Parathyroid adenoma (tissue), 2 donors: ENCODE results near the gene KCTD17.

ENCODE experiments used
- H2AFZ ChIP-seq: fragments of 300-600 bp; sonication (generic); one replicate; pipeline ENCODE4 v1.7.0; 2017; ENCODE audit warnings: antibody characterized with exemption, mild to moderate bottlenecking
- H3K27ac ChIP-seq: fragments of 300-600 bp; sonication (generic); one replicate; pipeline ENCODE4 v1.7.0; 2017
- H3K27me3 ChIP-seq: fragments of 300-600 bp; sonication (generic); one replicate; pipeline ENCODE4 v1.7.0; 2017; ENCODE audit warnings: low read length; ENCODE audit not compliant: control insufficient read depth, insufficient read depth
- H3K36me3 ChIP-seq: fragments of 300-600 bp; sonication (generic); one replicate; pipeline ENCODE4 v1.7.0; 2017; ENCODE audit warnings: low read length; ENCODE audit not compliant: control insufficient read depth, insufficient read depth
- H3K4me1 ChIP-seq: fragments of 300-600 bp; sonication (generic); one replicate; pipeline ENCODE4 v1.7.0; 2017; ENCODE audit warnings: control low read depth
- H3K4me2 ChIP-seq: fragments of 300-600 bp; sonication (generic); one replicate; pipeline ENCODE4 v1.7.0; 2017; ENCODE audit warnings: low read length
- H3K4me3 ChIP-seq: fragments of 300-600 bp; sonication (generic); one replicate; pipeline ENCODE4 v1.7.0; 2017; ENCODE audit warnings: low read depth, low read length
- H3K79me2 ChIP-seq: fragments of 300-600 bp; sonication (generic); one replicate; pipeline ENCODE4 v1.7.0; 2017; ENCODE audit warnings: control low read depth
- H3K9ac ChIP-seq: fragments of 300-600 bp; sonication (generic); one replicate; pipeline ENCODE4 v1.7.0; 2017; ENCODE audit warnings: mild to moderate bottlenecking
- H3K9me3 ChIP-seq: fragments of 300-600 bp; sonication (generic); one replicate; pipeline ENCODE4 v1.7.0; 2017; ENCODE audit warnings: low read length; ENCODE audit not compliant: control insufficient read depth
- CTCF ChIP-seq: fragments of 300-600 bp; sonication (generic); IDR thresholded peaks from one replicate; pipeline ENCODE4 v1.7.0; 2017; ENCODE audit warnings: antibody characterized with exemption, mild to moderate bottlenecking
- donor health status: primary hyperparathyroidism.

The KCTD17 gene

GRCh38 chr22:37049224-37049623 lies 2.3 kb upstream of the KCTD17 start:
- Histone ChIP-seq H3K9ac (no peak overlapping the region), H3K79me2 (no peaks in the 10 kb centered on the region), H3K36me3 (no peaks in the 10 kb centered on the region), H3K9me3 (no peaks in the 10 kb centered on the region), H3K4me3 (no peak overlapping the region), H2AFZ (no peak overlapping the region), H3K4me2 (no peak overlapping the region), H3K27ac (no peak overlapping the region), H3K4me1 (no peaks in the 10 kb centered on the region), H3K27me3 (no peaks in the 10 kb centered on the region)
- no peak for TF ChIP-seq CTCF

- H2AFZ ChIP-seq: no peak overlapping the region
- H3K27me3 ChIP-seq: no peaks in the 10 kb centered on the region
- H3K79me2 ChIP-seq: no peaks in the 10 kb centered on the region
- no peak overlapping the region for H3K4me2 ChIP-seq
- TF ChIP-seq CTCF: no peak
- no peak overlapping the region for H3K4me3 ChIP-seq
- no peak overlapping the region for H3K9ac ChIP-seq
- no peaks in the 10 kb centered on the region for H3K9me3 ChIP-seq
- H3K4me1 ChIP-seq: no peaks in the 10 kb centered on the region
- no peak overlapping the region for H3K27ac ChIP-seq
- H3K36me3 ChIP-seq: no peaks in the 10 kb centered on the region
These were observed 629 bp upstream of the KCTD17 start for GRCh38 chr22:37050913-37051312.

- Histone ChIP-seq H3K9ac (no peak overlapping the region), H3K4me3 (peak overlapping the region; percentile 58), H2AFZ (peak overlapping the region; percentile 75), H3K36me3 (no peaks in the 10 kb centered on the region), H3K27me3 (no peaks in the 10 kb centered on the region), H3K4me1 (no peaks in the 10 kb centered on the region), H3K9me3 (no peaks in the 10 kb centered on the region), H3K79me2 (no peaks in the 10 kb centered on the region), H3K4me2 (peak overlapping the region; percentile 92), H3K27ac (no peak overlapping the region)
- TF ChIP-seq CTCF: no peak
These were observed 1.1 kb downstream of the KCTD17 start for GRCh38 chr22:37052386-37053309.

- no peaks in the 10 kb centered on the region for H3K27me3 ChIP-seq
- no peak overlapping the region for H2AFZ ChIP-seq
- no peaks in the 10 kb centered on the region for H3K9me3 ChIP-seq
- no peaks in the 10 kb centered on the region for H3K36me3 ChIP-seq
- H3K4me1 ChIP-seq: no peaks in the 10 kb centered on the region
- H3K4me3 ChIP-seq: no peak overlapping the region
- no peak overlapping the region for H3K4me2 ChIP-seq
- no peak overlapping the region for H3K27ac ChIP-seq
- H3K79me2 ChIP-seq: no peaks in the 10 kb centered on the region
- TF ChIP-seq CTCF: no peak
- H3K9ac ChIP-seq: no peak overlapping the region
These were observed 1.9 kb downstream of the KCTD17 start for GRCh38 chr22:37053310-37054055.
